Measurements from ENCODE around the gene ST7. TPM values are rescaled to one million over a fixed set of nuclear protein-coding genes. Genes with fewer than 3 reads are reported as not detected.

ST7 gene
- total RNA-seq, 2 experiments from 2014 or later: 4.9 to 5.4 TPM

DNA sequence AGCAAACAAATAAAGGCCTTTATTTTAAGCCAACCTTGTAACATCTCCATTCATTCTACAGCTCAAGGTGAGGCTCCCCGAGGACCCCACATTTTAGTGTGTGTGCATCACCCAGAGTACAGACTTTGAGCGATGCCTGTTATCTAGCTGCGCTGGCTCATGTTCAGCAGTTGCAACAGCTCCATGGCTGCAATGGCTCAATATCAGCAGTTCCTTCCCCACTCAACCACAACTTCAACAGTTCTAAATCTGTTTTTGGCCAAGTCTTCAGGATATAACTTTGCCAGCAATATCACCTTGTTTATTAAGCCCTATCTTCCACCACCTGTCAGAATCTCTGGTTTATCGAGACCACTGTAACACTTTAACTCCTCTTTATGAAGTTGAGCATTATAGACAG lies 273.8 kb downstream of the ST7 start:
- intact Hi-C loops (cut with DNase I, micrococcal nuclease): no loop called here
- TF ChIP-seq, protein P1, sequence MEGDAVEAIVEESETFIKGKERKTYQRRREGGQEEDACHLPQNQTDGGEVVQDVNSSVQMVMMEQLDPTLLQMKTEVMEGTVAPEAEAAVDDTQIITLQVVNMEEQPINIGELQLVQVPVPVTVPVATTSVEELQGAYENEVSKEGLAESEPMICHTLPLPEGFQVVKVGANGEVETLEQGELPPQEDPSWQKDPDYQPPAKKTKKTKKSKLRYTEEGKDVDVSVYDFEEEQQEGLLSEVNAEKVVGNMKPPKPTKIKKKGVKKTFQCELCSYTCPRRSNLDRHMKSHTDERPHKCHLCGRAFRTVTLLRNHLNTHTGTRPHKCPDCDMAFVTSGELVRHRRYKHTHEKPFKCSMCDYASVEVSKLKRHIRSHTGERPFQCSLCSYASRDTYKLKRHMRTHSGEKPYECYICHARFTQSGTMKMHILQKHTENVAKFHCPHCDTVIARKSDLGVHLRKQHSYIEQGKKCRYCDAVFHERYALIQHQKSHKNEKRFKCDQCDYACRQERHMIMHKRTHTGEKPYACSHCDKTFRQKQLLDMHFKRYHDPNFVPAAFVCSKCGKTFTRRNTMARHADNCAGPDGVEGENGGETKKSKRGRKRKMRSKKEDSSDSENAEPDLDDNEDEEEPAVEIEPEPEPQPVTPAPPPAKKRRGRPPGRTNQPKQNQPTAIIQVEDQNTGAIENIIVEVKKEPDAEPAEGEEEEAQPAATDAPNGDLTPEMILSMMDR (IDR thresholded peaks at IDR 0.05): no peak
- ATAC-seq (ENCODE audit: poor library complexity) (no peak), DNase-seq (no peak)
- no peak overlapping the region for H3K4me3 Mint-ChIP-seq
- H3K4me3 ChIP-seq (ENCODE audit: low read length): no peak overlapping the region
- H3K36me3 Mint-ChIP-seq (ENCODE audit: low read depth): peaks cover 5% of the 10 kb centered on the region
- no peaks in the 10 kb centered on the region for H3K9me3 ChIP-seq (ENCODE audit: control insufficient read depth in 1 of 2, insufficient read depth in 1 of 2, low read length in 2 of 2)
- POLR2A ChIA-PET: no interaction called here
- no peak overlapping the region for H3K27ac Mint-ChIP-seq
- H3K4me1 ChIP-seq (ENCODE audit: insufficient read depth, low read length): no peaks in the 10 kb centered on the region
- H3K36me3 ChIP-seq (ENCODE audit: insufficient read depth, low read length): no peaks in the 10 kb centered on the region
- H3K4me1 Mint-ChIP-seq (ENCODE audit: low read depth): no peaks in the 10 kb centered on the region
- CTCF ChIA-PET: no interaction called here
- no peaks in the 10 kb centered on the region for H3K27me3 Mint-ChIP-seq
- no peak overlapping the region for H3K27ac ChIP-seq (ENCODE audit: low read depth in 1 of 2, low read length in 2 of 2)
- H3K9me3 Mint-ChIP-seq: peaks cover 3% of the 10 kb centered on the region
- no peaks in the 10 kb centered on the region for H3K27me3 ChIP-seq (ENCODE audit: control insufficient read depth in 1 of 2, insufficient read depth in 2 of 2, low read length in 2 of 2)

DNA sequence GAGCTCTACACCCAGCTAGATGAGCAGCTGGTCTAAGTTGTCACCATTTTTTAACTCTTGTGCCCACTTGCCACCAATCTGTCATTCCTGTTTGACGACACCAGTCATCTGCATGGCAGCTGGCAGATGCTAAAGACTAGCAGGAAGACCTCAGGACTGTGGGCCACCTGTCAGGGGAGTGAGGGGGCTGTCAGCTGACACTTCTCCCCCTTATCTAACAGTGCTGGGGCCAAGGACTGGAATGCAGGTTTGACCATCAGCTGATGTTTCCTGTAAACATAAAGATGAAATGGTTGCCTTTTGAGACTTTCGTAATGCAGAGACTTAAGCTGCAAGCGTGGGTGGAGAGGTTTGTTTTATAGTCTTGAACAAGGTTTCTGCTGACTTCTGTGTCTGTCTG lies 276.0 kb downstream of the ST7 start:
- Mint-ChIP-seq H3K4me3 (no peak overlapping the region), H3K4me1 (ENCODE audit: low read depth) (no peaks in the 10 kb centered on the region), H3K9me3 (peaks cover 4% of the 10 kb centered on the region), H3K27me3 (no peaks in the 10 kb centered on the region), H3K36me3 (ENCODE audit: low read depth) (no peaks in the 10 kb centered on the region), H3K27ac (no peak overlapping the region)
- intact Hi-C loops (cut with DNase I, micrococcal nuclease): no loop called here
- Histone ChIP-seq H3K27ac (ENCODE audit: low read depth in 1 of 2, low read length in 2 of 2) (no peak overlapping the region), H3K4me1 (ENCODE audit: insufficient read depth, low read length) (no peaks in the 10 kb centered on the region), H3K36me3 (ENCODE audit: insufficient read depth, low read length) (no peaks in the 10 kb centered on the region), H3K4me3 (ENCODE audit: low read length) (no peak overlapping the region), H3K27me3 (ENCODE audit: control insufficient read depth in 1 of 2, insufficient read depth in 2 of 2, low read length in 2 of 2) (no peaks in the 10 kb centered on the region), H3K9me3 (ENCODE audit: control insufficient read depth in 1 of 2, insufficient read depth in 1 of 2, low read length in 2 of 2) (no peaks in the 10 kb centered on the region)
- ChIA-PET POLR2A (no interaction called here), CTCF (no interaction called here)
- TF ChIP-seq, protein P1 (IDR thresholded peaks at IDR 0.05): no peak
- ATAC-seq (ENCODE audit: poor library complexity) (no peak), DNase-seq (no peak)

DNA sequence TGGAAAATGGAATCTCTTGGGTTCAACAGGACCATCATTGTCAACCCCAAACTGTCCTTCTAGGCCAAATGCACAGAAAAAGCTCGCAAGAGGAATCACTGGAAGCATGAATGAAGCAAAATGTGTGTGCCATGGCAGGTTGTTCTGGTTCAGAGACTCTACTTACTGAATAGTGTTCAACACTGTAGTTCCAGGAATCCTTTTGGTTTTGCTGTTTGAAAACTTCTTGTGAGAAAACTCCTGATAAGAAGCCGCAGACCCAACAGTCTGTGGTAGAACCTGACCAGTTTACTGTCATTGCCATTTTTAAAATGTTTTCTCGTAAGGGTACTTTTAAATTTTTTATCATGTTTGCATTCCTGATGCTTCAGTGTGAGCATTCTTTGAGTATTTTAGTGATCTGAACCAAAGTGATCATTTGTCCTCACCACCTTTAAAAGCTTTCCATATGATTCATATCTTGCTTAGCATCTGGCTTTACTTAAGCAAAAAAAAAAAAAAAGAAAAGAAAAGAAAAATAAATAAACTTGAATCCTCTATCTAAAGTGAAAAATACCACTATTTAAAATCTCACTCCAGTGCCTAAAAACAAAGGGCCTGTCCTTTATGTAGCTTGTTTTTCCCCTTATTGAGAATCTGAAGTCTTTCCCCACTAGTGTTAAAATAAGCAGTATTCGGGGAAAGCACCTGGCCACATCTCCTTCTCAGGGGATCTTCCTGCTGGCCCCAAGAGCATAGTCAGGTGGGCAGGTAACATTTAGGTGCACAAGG lies 277.2 kb downstream of the ST7 start:
- intact Hi-C loops (cut with DNase I, micrococcal nuclease): no loop called here
- no peak overlapping the region for H3K27ac ChIP-seq (ENCODE audit: low read depth in 1 of 2, low read length in 2 of 2)
- H3K9me3 ChIP-seq (ENCODE audit: control insufficient read depth in 1 of 2, insufficient read depth in 1 of 2, low read length in 2 of 2): no peaks in the 10 kb centered on the region
- ChIA-PET CTCF (no interaction called here), POLR2A (no interaction called here)
- H3K9me3 Mint-ChIP-seq: peaks cover 4% of the 10 kb centered on the region
- H3K4me1 Mint-ChIP-seq (ENCODE audit: low read depth): no peaks in the 10 kb centered on the region
- H3K36me3 ChIP-seq (ENCODE audit: insufficient read depth, low read length): no peaks in the 10 kb centered on the region
- H3K27me3 ChIP-seq (ENCODE audit: control insufficient read depth in 1 of 2, insufficient read depth in 2 of 2, low read length in 2 of 2): no peaks in the 10 kb centered on the region
- no peak for DNase-seq
- no peaks in the 10 kb centered on the region for H3K27me3 Mint-ChIP-seq
- no peak overlapping the region for H3K27ac Mint-ChIP-seq
- no peak overlapping the region for H3K4me3 Mint-ChIP-seq
- no peak for ATAC-seq (ENCODE audit: poor library complexity)
- no peaks in the 10 kb centered on the region for H3K4me1 ChIP-seq (ENCODE audit: insufficient read depth, low read length)
- no peaks in the 10 kb centered on the region for H3K36me3 Mint-ChIP-seq (ENCODE audit: low read depth)
- TF ChIP-seq, protein P1 (IDR thresholded peaks at IDR 0.05): no peak
- no peak overlapping the region for H3K4me3 ChIP-seq (ENCODE audit: low read length)
